Spinal cord (tissue), 10 donors: ENCODE measurements around the gene NT5DC3. TPM values are rescaled to one million over a fixed set of nuclear protein-coding genes. Genes with fewer than 3 reads are reported as not detected.

Experiments
- DNase-seq, 6 donors: peaks; one replicate each; pipeline versions ENCODE4 v3.0.0 to v3.0.0-alpha.2; 2013 to 2015; ENCODE audit warnings: low spot score in 6 of 6, low read depth in 4 of 6
- H3K27ac ChIP-seq: one replicate; pipeline ENCODE4 v1.5.1; 2013; ENCODE audit warnings: low read depth, low read length, control low read depth
- H3K27me3 ChIP-seq: one replicate; pipeline ENCODE4 v1.6.1; 2013; ENCODE audit warnings: low read length; ENCODE audit not compliant: control insufficient read depth, insufficient read depth
- H3K36me3 ChIP-seq: one replicate; pipeline ENCODE4 v1.6.1; 2013; ENCODE audit warnings: low read length; ENCODE audit not compliant: control insufficient read depth, insufficient read depth
- H3K4me1 ChIP-seq: one replicate; pipeline ENCODE4 v1.6.1; 2013; ENCODE audit warnings: low read length; ENCODE audit not compliant: control insufficient read depth, insufficient read depth
- H3K4me3 ChIP-seq: one replicate; pipeline ENCODE4 v1.5.1; 2013; ENCODE audit warnings: low read depth, low read length, control low read depth
- H3K9me3 ChIP-seq: one replicate; pipeline ENCODE4 v1.6.1; 2013; ENCODE audit warnings: low read length; ENCODE audit not compliant: control insufficient read depth, insufficient read depth
- WGBS: methylation state at CpG from one replicate; pipeline ENCODE4 v1.1.5; 2013; ENCODE audit warnings: missing lambda C conversion rate; ENCODE audit not compliant: insufficient coverage; 5-methylcytosine and 5-hydroxymethylcytosine counted together
- polyA plus RNA-seq, 2 donors: library from polyadenylated mRNA; unstranded; fragments of 120-200 nt; gene quantifications; one replicate each; pipeline ENCODE4 v1.2.1, GENCODE V29; 2013; ENCODE audit not compliant: insufficient read length in 2 of 2
- total RNA-seq, 2 donors: library from RNA; depleted of rRNA in 1 of 2; stranded (reverse); fragments of 120-200 nt in 1 of 2; fragments of >200 nt in 1 of 2; gene quantifications; one replicate each; pipeline versions ENCODE4 v1.2.3 to v1.2.4, GENCODE V29; 2013 to 2014
- donor health status: healthy.

NT5DC3 gene
- total and polyA plus RNA-seq, 4 donors: 13.9 to 23.2 (median 18.6) TPM

DNA sequence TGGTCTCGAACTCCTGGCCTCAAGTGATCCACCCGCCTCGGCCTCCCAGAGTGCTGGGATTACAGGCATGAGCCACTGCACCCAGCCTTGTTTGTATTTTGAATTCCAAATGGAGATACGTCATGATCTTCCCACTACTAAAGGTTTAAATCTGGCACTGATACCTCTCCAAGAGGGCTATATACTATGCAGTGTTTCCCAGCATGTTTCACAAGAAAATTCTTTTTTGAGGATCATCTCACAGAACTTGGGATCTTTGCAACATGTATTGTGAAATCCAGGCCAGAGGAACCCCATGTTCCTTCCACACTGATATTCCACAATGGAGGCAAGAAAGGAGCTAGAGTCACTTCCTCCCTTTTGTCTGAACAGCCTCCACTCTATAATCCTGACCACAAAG lies 112.7 kb downstream of the NT5DC3 start:
- no peaks in the 10 kb centered on the region for H3K36me3 ChIP-seq
- no peaks in the 10 kb centered on the region for H3K27me3 ChIP-seq
- DNase-seq: no peak
- H3K9me3 ChIP-seq: no peaks in the 10 kb centered on the region
- WGBS: 86% methylated on average over 1 of the region's 4 CpGs
- no peaks in the 10 kb centered on the region for H3K4me1 ChIP-seq
- no peak overlapping the region for H3K4me3 ChIP-seq
- H3K27ac ChIP-seq: no peak overlapping the region

DNA sequence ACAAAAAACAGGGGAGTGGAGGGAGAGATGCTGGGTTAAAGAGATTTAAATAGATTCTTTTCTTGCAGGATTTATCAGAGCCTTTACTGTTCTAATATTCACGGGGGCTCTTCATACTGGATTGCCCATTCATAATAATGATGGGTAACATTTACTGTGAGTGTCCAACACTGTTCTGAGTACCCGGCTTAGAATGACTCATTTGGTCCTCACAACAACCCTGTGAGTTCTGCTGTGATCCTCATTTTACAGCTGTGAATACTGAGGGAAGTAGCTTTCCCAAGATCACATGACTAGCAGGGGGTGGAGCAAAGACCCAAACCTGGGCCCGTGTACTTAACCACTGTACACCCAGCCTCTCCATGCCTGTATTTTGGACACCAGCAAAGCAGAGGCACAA lies 113.4 kb downstream of the NT5DC3 start:
- Histone ChIP-seq H3K4me3 (no peak overlapping the region), H3K36me3 (no peaks in the 10 kb centered on the region), H3K27ac (no peak overlapping the region), H3K4me1 (no peaks in the 10 kb centered on the region), H3K9me3 (no peaks in the 10 kb centered on the region), H3K27me3 (no peaks in the 10 kb centered on the region)
- DNase-seq: no peak
- 100% methylated on average over 1 of the region's 3 CpGs for WGBS

DNA sequence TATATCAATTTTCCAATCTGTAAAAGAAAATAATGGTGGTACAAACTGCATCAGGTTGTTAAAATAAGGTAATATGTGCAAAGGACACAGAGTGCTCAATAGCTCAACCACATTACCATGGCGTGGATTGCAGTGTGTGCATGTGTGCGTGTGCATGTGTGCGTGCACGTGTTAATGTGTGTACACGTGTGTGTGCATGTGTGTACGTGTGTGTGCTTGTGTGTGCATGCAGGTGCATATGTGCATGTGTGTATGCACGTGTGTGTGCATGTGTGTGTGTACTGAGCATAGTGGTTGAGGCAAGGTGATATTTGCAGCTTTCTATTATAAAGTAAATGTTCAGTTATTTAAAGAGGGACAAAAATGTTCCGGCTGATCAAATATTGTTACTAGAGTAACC lies 115.6 kb downstream of the NT5DC3 start:
- Histone ChIP-seq H3K4me1 (no peaks in the 10 kb centered on the region), H3K27ac (no peak overlapping the region), H3K4me3 (no peak overlapping the region), H3K36me3 (no peaks in the 10 kb centered on the region), H3K9me3 (no peaks in the 10 kb centered on the region), H3K27me3 (no peaks in the 10 kb centered on the region)
- 98% methylated on average over 6 of the region's 8 CpGs for WGBS
- DNase-seq: no peak

Other genes starting within 250 kb of the NT5DC3 start
- gene HSP90B1, start 89.2 kb upstream of the NT5DC3 start, total RNA-seq: 100 to 1,000 TPM; 374 to 594 TPM
- gene HSP90B1, start 89.2 kb upstream of the NT5DC3 start, polyA plus RNA-seq: 100 to 1,000 TPM; 418 to 448 TPM
- gene TDG, start 124.6 kb upstream of the NT5DC3 start, total RNA-seq: 10 to 100 TPM; 29.5 to 29.9 TPM
- gene TDG, start 124.6 kb upstream of the NT5DC3 start, polyA plus RNA-seq: 10 to 100 TPM; 30.4 to 34.4 TPM
- 10 to 100 TPM; 49.0 to 86.8 TPM for gene GLT8D2, start 209.0 kb upstream of the NT5DC3 start, total RNA-seq
- gene GLT8D2, start 209.0 kb upstream of the NT5DC3 start, polyA plus RNA-seq: 10 to 100 TPM; 14.2 to 25.1 TPM
- 10 to 100 TPM; 36.1 to 50.7 TPM for gene HCFC2, start 223.3 kb upstream of the NT5DC3 start, total RNA-seq
- gene HCFC2, start 223.3 kb upstream of the NT5DC3 start, polyA plus RNA-seq: 10 to 100 TPM; 19.1 to 22.6 TPM